ENCODE results near the gene ANKRD11.
A peak's percentile ranks its signal among the peaks of the same experiment; 100 is the strongest.
"Not testable (repeated sequence)": the region's sequence is repeated elsewhere in the genome, so short reads cannot be mapped to it uniquely, and the experiment has no call there.

The ANKRD11 gene

DNA sequence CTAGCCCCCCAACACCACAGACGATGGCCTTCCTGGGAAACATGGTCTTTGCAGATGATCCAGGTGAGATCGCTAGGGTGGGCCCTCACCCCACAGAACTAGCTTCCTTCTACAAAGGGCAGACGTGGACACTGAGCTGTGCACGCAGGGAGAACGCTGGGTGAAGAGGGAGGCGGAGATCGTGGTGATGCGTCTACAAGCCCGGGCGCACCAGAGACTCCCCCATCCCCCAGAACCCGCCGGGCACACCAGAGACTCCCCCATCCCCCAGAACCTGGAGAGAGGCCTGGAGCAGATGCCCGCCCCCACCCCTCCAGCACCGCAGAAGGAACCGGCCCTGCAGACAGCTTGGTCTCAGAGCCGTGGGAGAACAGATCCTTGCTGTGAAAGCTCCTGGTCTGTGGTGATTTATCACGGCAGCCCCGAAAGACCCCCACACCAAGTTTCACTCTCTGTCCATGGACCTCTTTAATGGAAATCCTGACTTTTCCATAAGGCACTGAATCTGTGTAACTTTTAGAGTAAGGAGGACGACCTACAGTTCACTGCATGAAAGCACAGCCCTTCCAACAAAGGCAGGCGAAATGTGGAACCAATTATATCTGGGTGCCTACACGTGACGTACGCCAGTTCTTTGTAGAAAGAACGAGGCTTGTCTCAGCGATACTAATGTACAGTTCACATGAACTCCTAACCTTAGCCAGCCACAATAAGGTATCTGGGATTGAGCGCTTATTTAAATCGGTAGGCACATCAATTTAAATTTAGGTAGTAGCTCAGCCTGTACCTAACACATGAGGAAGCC is 88.5 kb downstream of the ANKRD11 start:
- no peak for DNase-seq

DNA sequence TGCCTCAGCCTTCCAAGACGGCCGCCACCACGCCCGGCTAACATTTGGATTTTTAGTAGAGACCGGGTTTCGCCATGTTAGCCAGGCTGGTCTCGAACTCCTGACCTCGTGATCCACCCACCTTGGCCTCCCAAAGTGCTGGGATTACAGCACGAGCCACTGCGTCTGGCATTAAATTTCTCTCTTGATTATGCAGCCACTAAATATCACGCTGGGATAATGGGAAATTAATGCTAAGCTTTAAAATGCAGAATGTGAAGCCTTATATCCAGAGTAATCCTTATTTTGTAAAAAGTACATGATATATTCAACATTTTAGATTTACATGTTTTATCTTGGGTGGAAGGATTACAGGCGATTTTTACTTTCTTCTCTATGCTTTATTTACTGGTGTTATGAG is 89.2 kb downstream of the ANKRD11 start:
- DNase-seq = no peak

DNA sequence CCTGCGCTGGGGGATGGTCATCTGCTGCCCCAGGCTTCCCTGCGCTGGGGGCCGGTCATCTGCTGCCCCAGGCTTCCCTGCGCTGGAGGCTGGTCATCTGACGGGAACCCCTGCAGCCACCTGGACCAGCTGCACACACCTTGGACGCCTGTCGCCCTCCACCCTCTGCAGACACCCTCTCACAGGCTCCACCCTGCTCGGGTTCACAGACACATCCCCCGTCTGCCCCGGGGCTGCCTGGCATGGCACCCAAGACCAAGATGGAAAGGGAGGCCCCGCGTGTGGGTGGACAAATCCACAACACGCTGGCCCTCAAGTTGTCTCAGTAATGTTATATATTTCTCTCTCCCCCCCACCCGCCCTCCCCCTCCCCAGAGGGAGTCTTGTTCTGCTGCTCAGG is 89.6 kb downstream of the ANKRD11 start:
- no peak for DNase-seq

DNA sequence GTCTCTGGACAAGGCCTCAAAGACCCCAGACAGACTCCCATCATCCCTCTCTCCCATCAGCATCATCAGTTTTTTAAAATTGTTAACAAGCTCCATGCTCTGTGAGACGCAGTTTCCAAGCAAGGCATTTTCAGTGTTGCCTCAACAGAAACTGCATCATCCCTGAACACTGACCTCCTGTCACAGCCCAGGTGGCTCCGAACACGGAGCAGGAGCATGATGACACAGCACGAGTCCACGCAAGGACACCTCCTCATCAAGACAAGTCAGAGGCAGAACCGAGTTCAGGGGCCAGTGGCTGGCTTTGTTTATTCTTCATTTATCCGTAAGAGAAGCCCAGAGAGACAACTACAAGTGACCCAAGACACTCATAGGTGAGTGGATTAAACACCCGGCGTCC is 91.4 kb downstream of the ANKRD11 start:
- no peak for DNase-seq

DNA sequence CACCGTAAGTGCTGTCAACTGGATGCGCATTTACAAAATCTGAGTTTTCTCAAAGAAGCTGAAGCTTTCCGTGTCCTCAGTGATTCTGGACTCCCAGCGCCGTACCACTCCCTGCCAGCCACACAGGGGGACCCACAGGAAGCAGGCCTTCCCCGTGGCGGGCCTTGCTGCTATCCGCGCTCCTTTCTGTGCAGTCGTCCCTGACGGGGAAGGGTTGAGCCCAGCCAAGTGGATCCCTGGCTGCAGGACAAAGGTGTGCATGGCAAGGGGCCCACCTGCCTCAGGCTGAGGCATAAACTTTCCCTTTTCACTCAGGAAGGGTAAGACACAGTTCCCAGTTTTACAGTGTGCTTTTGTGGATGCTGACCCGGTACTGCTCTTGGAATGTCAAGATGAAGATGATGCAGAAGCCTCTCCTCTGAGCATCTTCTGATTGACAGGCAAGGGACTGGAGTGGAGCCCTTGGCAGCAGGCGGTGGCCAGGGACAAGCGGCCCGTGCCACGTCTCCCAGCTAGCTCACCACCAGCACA is 93.0 kb downstream of the ANKRD11 start:
- DNase-seq = no peak

DNA sequence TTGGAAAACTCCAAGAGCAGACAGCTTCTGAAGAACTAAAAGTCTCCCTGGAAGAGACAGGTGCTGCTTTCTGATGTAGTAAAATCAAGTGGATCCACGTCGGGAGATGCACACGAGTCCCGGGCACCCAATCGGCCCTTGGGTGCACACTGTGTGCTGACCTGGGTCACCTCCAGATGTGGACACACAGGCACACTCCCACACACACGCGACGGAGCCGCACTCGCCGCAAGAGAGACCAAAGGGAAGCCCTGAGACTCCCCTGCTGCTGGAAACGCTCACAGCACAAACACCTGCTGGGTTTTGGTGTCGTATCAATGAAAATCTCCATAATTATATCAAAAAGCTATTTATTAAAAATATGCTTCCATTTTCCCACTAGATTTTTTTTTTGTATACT is 94.2 kb downstream of the ANKRD11 start:
- no peak for DNase-seq

DNA sequence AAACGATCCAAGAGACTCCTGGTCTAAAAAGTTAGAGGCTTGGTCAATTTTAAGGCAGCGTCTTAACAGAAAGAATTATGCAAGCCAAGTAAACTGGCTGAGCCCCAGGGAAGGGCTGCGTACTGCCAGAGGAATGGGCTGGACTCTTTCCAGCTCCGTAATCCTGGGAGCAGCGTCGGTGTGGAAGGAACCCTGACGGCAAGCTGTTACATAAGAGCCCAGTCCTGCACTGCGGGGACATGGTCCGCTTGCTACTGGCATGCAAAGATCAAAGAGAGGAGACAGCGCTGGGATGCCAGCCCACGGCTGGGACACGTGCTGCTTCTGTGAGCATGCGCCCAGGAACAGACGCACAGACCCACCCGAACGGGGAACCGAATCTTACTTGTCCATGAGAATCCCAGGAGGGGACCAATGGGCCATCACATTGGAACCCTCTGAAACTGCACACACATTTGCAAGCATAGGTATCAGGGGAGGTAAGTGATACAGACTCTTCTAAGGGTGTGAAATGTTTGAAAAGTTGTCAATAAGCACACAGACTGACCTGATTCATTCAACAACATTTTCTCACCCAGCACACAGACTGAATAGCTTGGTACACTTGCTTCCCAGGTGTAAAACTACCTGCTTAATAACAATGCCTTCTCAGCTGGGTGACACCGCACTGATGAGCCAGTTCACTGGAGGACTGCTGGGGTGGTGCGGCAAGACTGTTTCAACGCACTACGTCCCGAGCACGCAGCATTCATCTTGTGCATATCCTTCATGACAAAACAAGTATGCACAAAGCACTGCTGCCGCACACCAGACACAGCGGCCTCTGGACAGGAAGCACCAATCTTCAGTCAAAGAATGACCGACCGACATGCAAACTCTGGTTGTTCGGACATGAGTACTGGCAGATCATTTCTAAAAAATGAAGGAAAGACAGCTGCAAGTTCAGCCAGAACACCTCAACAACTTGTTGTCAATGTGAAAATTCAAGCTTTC is 94.9 kb downstream of the ANKRD11 start:
- DNase-seq = peak; percentile 90

DNA sequence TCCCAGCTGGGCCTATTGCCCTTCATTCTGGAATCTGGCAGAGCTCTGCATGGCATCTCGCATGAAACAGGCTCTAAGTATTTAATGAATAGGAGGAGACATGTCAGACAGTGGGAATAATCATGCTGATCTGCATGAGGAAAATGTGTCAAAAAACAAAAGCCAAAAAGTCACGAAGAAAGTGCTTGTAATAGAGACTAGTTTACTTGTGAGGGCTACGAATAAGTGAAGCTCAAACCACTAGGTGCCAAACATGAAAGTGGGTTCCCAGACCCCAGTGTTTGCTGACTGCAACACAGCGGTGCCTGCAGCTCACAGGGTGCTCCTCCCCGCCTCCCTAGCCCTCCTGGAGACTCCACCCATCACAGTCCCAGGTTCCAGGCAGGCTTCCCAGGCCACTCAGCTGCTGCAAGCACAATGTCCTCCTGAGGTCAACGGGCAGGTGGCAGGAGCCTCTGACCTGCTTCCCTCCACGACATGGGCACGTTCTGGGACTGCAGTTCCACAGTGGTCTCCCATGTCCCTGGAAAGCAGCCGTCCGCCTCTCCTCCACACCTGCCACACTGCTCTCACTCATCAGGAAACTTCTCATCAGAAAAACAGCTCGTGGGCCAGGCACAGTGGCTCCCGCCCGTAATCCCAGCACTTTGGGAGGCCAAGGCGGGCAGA is 96.5 kb downstream of the ANKRD11 start:
- no peak for DNase-seq

DNA sequence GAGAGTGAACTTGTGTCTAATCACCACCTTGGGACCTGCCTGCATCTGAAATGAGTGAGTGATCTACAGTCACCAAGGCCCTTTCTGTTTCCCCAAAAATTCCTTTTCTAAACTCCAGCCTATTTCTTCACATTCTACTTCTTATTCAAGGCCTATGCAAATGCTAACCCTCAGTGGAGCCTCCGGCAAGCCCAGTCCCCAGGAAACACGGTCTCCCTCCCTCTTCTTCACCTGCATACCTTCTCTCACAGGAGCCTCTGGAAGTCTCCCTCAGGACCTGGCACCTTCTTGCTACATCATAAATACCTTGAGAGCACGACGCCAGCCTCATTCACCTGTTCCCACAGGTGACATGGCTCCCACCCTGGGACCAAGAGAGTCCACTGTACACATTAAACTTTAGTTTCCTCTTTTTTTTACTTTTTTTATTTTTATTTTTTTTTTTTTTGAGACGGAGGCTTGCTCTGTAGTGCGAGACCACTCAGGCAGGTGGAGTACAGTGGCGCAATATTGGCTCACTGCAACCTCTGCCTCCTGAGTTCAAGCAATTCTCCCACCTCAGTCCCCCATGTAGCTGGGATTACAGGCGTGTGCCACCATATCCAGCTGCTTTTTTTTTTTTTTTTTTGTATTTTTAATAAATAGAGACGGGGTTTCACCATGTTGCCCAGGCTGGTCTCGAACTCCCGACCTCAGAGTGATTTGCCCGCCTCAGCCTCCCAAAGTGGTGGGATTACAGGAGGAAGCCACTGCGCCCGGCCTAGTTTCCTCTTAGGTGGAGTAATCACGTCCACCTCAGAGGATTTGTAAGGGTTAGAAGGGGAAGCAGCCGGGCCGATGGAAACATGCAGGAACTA is 97.3 kb downstream of the ANKRD11 start:
- DNase-seq = no peak

DNA sequence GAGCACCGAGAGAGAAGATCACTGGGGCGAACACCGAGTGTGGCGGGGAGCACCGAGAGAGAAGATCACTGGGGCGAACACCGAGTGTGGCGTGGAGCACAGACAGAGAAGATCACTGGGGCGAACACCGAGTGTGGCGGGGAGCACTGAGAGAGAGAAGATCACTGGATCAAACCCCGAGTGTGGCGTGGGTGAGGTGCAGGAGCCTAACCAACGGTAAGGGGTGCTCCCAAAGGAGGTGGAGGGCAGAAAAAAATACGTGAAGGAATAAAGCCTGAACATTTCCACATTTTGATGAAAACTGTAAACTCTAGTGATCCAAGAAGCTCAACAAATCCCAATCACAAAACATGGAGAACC is 100.2 kb downstream of the ANKRD11 start:
- not testable (repeated sequence) for DNase-seq

DNA sequence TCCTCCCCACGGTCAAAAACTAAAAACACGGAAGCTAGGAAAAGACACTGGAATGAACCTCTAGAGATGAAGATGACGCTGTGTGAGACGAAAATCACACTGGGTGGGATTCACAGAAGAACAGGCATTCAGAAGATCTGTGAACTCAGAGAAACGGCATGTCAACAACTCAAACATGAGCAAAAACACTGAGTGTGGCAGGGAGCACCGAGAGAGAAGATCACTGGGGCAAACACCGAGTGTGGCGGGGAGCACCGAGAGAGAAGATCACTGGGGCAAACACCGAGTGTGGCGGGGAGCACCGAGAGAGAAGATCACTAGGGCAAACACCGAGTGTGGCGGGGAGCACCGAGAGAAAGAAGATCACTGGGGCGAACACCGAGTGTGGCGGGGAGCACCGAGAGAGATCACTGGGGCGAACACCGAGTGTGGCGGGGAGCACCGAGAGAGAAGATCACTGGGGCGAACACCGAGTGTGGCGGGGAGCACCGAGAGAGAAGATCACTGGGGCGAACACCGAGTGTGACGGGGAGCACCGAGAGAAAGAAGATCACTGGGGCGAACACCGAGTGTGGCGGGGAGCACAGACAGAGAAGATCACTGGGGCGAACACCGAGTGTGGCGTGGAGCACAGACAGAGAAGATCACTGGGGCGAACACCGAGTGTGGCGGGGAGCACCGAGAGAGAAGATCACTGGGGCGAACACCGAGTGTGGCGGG is 100.7 kb downstream of the ANKRD11 start:
- DNase-seq = not testable (repeated sequence)

DNA sequence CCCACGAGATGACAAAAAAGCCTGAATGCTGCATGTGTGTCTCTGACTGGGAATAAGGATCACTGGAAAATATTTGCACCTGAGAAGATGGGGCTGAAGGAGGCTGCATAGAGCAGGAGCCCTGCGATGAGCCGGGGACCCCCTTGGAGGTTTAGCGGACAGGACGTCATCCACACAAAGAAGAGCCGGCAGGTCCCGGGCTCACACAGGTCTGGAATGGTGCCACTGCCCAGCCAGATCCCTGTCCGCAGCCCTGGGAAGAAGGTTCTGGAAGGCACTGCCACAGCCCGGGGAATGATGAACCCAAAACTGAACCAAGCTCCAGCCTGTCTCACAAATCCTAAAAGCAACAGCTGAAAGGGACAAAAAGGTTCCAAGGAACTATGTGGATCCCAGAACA is 101.8 kb downstream of the ANKRD11 start:
- no peak for DNase-seq

DNA sequence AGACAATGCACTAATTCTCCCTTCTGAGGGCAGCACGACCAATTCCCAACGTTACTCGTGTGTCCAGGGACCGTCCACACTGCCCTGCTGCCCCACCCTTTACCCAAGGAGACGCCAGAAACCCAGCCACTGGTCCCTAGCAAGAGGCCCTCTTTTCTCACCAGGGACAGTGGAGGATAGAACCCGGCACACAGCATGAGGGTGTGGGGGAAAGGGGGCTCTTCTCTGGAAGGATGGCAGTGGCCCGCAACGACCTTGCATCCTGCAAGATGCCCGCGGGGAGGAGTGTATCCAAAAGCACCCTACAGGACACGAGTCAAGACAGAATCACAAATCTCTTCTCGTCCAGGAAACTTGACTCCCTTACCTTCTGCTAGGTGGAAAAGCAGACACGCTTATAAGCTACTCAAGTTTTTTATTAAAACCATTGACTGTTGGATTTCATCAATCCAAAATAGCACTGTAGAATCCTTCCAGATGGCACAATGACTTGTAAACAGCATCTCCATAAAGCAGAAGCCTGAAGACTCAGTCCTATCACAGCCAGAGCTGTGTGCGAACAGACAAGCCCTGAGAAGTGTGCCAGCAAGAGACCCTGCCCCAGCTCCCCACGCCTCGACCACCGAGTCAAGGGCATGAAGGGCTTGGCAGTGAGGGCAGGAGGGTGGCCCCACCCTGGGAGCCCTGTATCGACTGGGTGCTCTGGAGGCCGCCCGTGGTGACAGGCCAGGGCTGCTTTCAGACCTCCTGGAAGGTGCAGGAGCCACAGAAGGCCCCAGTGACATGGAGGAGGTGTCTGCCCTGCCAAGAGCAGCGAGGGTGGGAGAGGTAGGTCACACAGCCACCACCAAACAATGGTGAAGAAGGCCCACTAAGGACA is 103.8 kb downstream of the ANKRD11 start:
- DNase-seq = no peak

DNA sequence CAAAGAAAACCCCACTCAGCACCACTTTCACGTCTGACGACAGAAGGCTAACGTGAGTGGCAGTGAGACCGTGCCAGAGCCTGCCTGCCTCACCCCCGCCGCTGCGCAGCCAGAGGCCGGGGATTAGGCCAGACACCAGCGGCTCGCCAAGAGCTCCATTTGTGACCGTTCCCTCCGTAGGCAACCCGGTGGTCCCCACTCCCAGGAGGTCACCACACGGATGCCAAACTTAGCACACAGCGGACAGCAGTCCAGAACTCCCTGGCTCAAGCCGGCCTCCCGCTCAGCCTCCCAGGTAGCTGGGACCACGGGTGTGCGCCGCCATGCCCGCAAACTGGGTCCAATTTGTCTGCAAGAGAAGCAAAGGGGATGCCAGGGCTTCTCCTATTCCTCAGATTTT is 104.6 kb downstream of the ANKRD11 start:
- DNase-seq = no peak

DNA sequence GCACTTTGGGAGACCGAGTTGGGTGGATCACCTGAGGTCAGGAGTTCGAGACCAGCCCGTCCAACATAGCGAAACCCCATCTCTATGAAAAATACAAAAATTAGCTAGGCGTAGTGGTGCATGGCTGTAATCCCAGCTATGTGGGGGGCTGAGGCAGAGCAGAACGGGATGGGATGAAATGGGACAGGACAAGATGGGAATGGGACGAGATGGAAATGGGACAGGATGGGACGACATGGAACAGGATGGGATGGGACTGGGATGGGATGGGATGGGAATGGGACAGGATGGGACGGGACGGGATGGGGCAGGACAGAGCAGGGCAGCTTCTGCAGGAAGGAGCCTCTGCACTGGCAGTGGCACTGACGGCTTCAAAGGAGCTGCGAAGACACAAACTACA is 106.1 kb downstream of the ANKRD11 start:
- no peak for DNase-seq

DNA sequence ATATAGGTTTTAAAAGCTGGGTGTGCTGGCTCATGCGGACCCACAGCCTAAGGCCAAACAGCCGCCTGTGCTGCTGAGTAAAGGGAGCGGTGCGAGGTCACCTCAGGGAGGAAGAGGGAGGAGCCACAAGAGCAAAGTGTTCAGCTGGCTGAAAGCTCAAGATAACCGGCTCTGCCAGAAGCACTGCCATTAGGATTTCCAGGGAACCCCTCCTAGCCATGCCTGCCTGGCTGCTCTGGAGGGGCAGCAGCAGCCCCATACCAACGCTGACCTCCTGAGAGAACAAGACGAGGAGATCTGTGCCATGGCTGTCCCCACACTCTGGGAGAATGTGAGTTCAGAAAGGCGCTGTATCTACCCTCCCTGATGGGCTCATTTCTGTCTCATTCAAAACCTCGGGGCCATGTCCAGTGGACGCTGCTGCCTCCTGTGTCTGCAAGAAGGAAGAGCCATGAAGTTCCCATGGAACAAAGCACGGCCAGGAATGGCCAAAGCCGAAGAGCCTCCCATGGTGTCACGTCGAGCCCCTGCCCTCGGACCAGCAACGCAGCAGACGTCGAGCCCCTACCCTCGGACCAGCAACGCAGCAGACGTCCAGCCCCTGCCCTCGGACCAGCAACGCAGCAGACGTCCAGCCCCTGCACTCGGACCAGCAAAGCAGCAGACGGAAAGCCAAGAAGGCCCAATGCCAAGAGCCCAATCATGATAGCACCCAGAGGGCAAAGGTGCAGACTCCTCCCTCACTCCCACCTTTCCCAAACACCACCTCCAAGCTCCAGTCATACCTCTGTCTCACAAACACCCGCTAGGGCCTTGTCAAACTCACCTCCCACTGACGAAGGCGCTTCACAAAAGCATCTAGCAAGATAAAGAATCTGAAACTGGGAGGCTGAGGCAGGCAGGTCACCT is 107.0 kb downstream of the ANKRD11 start:
- no peak for DNase-seq

DNA sequence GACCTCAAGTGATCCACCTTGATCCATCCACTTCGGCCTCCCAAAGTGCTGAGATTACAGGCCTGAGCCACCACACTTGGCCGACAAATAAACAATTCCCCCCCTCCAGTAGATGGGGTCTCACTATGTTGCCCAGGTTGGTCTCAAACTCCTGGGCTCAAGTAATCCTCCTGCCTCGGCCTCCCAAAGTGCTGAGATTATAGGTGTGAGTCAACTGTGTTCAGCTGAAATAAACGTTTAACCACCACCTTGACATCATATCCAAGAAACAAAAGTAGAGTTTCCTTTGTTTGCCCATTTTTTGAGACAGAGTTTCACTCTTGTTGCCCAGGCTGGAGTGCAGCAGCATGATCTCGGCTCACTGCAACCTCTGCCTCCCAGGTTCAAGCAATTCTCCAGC is 107.8 kb downstream of the ANKRD11 start:
- not testable (repeated sequence) for DNase-seq

DNA sequence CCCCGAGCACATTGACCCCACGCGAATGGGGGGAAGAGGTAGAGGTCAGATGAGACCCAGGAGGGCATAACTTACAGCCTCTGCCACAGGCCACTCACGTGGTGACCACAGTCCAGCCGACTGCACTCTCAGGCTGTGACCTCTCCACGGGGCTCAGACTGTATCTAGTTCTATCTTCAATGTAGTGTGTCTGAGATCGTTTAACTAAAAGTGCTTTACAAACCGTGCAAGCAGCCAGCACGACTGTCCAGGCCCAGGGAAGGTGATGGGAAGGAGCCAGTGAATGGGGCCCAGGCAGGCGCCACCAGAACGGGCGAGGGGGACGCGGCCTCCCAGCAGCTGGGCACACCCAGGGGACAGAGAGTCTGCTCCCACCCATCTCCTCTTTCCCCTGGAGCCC is 108.6 kb downstream of the ANKRD11 start:
- DNase-seq = no peak

DNA sequence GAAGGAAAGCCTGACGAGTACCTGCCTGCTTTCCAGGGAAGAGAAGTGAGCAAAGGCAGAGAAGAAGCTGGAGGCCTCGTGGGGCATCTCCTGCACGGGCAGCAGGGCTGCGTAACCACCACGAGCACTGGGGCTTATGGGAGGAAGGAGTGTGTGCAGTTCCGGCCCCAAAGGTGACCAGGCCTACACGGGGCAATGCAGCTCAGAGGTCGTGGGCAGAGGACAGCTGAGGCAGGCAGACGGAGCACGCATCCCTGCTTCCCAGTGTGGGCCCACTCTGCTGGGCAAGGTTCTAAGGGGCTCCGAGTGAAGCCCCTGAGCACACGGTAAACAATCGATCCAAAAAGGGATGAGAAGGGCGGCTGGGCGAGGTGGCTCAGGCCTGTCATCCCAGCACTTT is 109.7 kb downstream of the ANKRD11 start:
- DNase-seq = no peak
